Nephron (organoid): ENCODE data around the gene CNPY4.
"Not testable (repeated sequence)": the region's sequence is repeated elsewhere in the genome, so short reads cannot be mapped to it uniquely, and the experiment has no call there.

ENCODE experiments used
- H3K27ac Mint-ChIP-seq, 3 experiments: 2 replicates each; pipeline ENCODE4 v1.8.0; 2020; ENCODE audit warnings: mixed read lengths in 3 of 3, mild to moderate bottlenecking in 2 of 3, moderate library complexity in 1 of 3
- H3K27me3 Mint-ChIP-seq: 2 replicates; pipeline ENCODE4 v1.8.0; 2021; ENCODE audit warnings: low read depth, mild to moderate bottlenecking, moderate library complexity, mixed read lengths
- H3K36me3 Mint-ChIP-seq: 2 replicates; pipeline ENCODE4 v1.8.0; 2020; ENCODE audit warnings: low read depth, mixed read lengths
- H3K4me1 Mint-ChIP-seq: 2 replicates; pipeline ENCODE4 v1.8.0; 2020; ENCODE audit warnings: mixed read lengths
- H3K4me3 Mint-ChIP-seq, 3 experiments: 2 replicates each; pipeline ENCODE4 v1.8.0; 2020; ENCODE audit warnings: mild to moderate bottlenecking in 3 of 3, mixed read lengths in 3 of 3, moderate library complexity in 2 of 3
- H3K9me3 Mint-ChIP-seq: 2 replicates; pipeline ENCODE4 v1.8.0; 2020; ENCODE audit warnings: mixed read lengths
- CTCF ChIP-seq, 3 experiments: fragments of 200-600 bp; sonication (generic); IDR thresholded peaks; one replicate each; pipeline ENCODE4 v1.5.0; 2021; ENCODE audit warnings: antibody characterized with exemption in 3 of 3; ENCODE audit not compliant: unreplicated experiment in 3 of 3

CNPY4 gene

GRCh38 chr7:100142461-100142860 lies 23.0 kb downstream of the CNPY4 start:
- Mint-ChIP-seq H3K27ac (no peak overlapping the region), H3K27me3 (peaks cover 4% of the 10 kb centered on the region), H3K9me3 (no peaks in the 10 kb centered on the region), H3K36me3 (no peaks in the 10 kb centered on the region), H3K4me1 (no peaks in the 10 kb centered on the region), H3K4me3 (no peak overlapping the region)
- no peak for TF ChIP-seq CTCF (IDR thresholded peaks at IDR 0.05; ENCODE audit: unreplicated experiment in 3 of 3)

- peaks cover 12% of the 10 kb centered on the region for H3K4me1 Mint-ChIP-seq
- not testable (repeated sequence) for H3K36me3 Mint-ChIP-seq, H3K4me3 Mint-ChIP-seq, H3K27ac Mint-ChIP-seq, H3K27me3 Mint-ChIP-seq, H3K9me3 Mint-ChIP-seq
These were observed 26.9 kb downstream of the CNPY4 start for GRCh38 chr7:100146350-100146749.

- no peak overlapping the region for H3K27ac Mint-ChIP-seq
- H3K36me3 Mint-ChIP-seq, result peaks cover 10% of the 10 kb centered on the region
- peaks cover 12% of the 10 kb centered on the region for H3K4me1 Mint-ChIP-seq
- no peaks in the 10 kb centered on the region for H3K9me3 Mint-ChIP-seq
- H3K27me3 Mint-ChIP-seq, result no peaks in the 10 kb centered on the region
- TF ChIP-seq CTCF (IDR thresholded peaks at IDR 0.05; ENCODE audit: unreplicated experiment in 3 of 3), result no peak
- H3K4me3 Mint-ChIP-seq, result no peak overlapping the region
These were observed 27.8 kb downstream of the CNPY4 start for GRCh38 chr7:100147278-100147677.

GRCh38 chr7:100148225-100148558 lies 28.8 kb downstream of the CNPY4 start:
- Mint-ChIP-seq H3K36me3 (peaks cover 15% of the 10 kb centered on the region), H3K9me3 (no peaks in the 10 kb centered on the region), H3K4me1 (peaks cover 12% of the 10 kb centered on the region), H3K27me3 (no peaks in the 10 kb centered on the region), H3K4me3 (peak overlapping the region; percentile 90 to 95 (median 92)), H3K27ac (peak overlapping the region; percentile 38 to 83 (median 75))
- TF ChIP-seq CTCF (IDR thresholded peaks at IDR 0.05; ENCODE audit: unreplicated experiment in 3 of 3), result no peak

- Mint-ChIP-seq H3K4me1 (peaks cover 12% of the 10 kb centered on the region), H3K36me3 (peaks cover 18% of the 10 kb centered on the region), H3K4me3 (peak within 1 kb of the TSS; percentile 90 to 95 (median 92)), H3K27me3 (no peaks in the 10 kb centered on the region), H3K27ac (peak within 1 kb of the TSS; percentile 38 to 83 (median 75)), H3K9me3 (no peaks in the 10 kb centered on the region)
- TF ChIP-seq CTCF (IDR thresholded peaks at IDR 0.05; ENCODE audit: unreplicated experiment in 3 of 3), result no peak
These were observed 29.3 kb downstream of the CNPY4 start, which contains the start of gene LAMTOR4 for GRCh38 chr7:100148559-100149328. LAMTOR4 (plus strand) TSS chr7:100148918; CDS start chr7:100148973, 55 bp downstream.

- Mint-ChIP-seq H3K36me3 (peaks cover 27% of the 10 kb centered on the region), H3K27ac (peak overlapping the region in 1 of 3 experiments; percentile 28), H3K9me3 (no peaks in the 10 kb centered on the region), H3K27me3 (no peaks in the 10 kb centered on the region), H3K4me1 (peaks cover 19% of the 10 kb centered on the region), H3K4me3 (peak overlapping the region; percentile 9 to 27 (median 10))
- TF ChIP-seq CTCF (IDR thresholded peaks at IDR 0.05; ENCODE audit: unreplicated experiment in 3 of 3), result no peak
These were observed 33.0 kb downstream of the CNPY4 start for GRCh38 chr7:100152404-100152803.
